H1 (cell line): Measurements from ENCODE around the gene SBF2. TPM values are rescaled to one million over a fixed set of nuclear protein-coding genes. Genes with fewer than 3 reads are reported as not detected.

Experiments used
- CTCF ChIA-PET: fragments of 300-600 bp; sonication (Branson Sonifier 250); formaldehyde crosslinking; loops from one replicate; lab custom pipeline; 2021; ENCODE audit not compliant: partially characterized antibody; lab: Charles Lee
- POLR2A ChIA-PET: fragments of 300-600 bp; sonication (Branson Sonifier 250); formaldehyde crosslinking; loops from one replicate; lab custom pipeline; 2021; ENCODE audit warnings: inconsistent platforms; ENCODE audit not compliant: partially characterized antibody; lab: Charles Lee
- DNase-seq, 2 experiments: peaks; one replicate each; pipeline versions ENCODE4 v3.0.0 to v3.0.0-alpha.2; 2010 to 2022; ENCODE audit warnings: low spot score in 2 of 2, low read depth in 1 of 2, mixed read lengths in 1 of 2
- FAIRE-seq: peaks from 2 replicates; lab custom pipeline; 2011; peaks lifted over from hg19 to GRCh38; lab: Jason Lieb, UNC
- H2AFZ ChIP-seq: 2 replicates; pipeline ENCODE4 v1.8.1; 2012; ENCODE audit warnings: low read length, inconsistent platforms
- H2AK5ac ChIP-seq: 2 replicates; pipeline ENCODE4 v1.6.1; 2013; ENCODE audit warnings: low read depth, low read length
- H2BK120ac ChIP-seq: replicated peaks from 2 replicates; pipeline ENCODE3; 2013; ENCODE audit warnings: low read depth, low read length, inconsistent platforms
- H2BK12ac ChIP-seq: 2 replicates; pipeline ENCODE4 v1.6.1; 2013; ENCODE audit warnings: low read depth, low read length
- H2BK15ac ChIP-seq: 2 replicates; pipeline ENCODE4 v1.6.1; 2013; ENCODE audit warnings: low read length
- H2BK20ac ChIP-seq: 2 replicates; pipeline ENCODE4 v1.6.1; 2013; ENCODE audit warnings: low read length
- H2BK5ac ChIP-seq: 2 replicates; pipeline ENCODE4 v1.6.1; 2013; ENCODE audit warnings: low read depth, low read length
- H3K14ac ChIP-seq: 2 replicates; pipeline ENCODE4 v1.6.1; 2013; ENCODE audit warnings: inconsistent platforms; ENCODE audit not compliant: insufficient read length
- H3K18ac ChIP-seq: 2 replicates; pipeline ENCODE4 v1.6.1; 2013; ENCODE audit warnings: low read length; ENCODE audit errors: extremely low read depth
- H3K23ac ChIP-seq: 2 replicates; pipeline ENCODE4 v1.6.1; 2013; ENCODE audit warnings: inconsistent platforms; ENCODE audit not compliant: insufficient read length
- H3K23me2 ChIP-seq: 2 replicates; pipeline ENCODE4 v1.6.1; 2013; ENCODE audit warnings: low read depth, low read length
- H3K27ac ChIP-seq: 2 replicates; pipeline ENCODE4 v1.6.1; 2011; ENCODE audit warnings: low read depth, low read length, inconsistent platforms
- H3K27me3 ChIP-seq, 4 experiments: replicated peaks in 1 of 4; 1 replicate in 1 of 4; 2 replicates in 3 of 4; pipeline versions ENCODE4 v1.6.1 to v1.8.1; 2011 to 2013; ENCODE audit warnings: low read length in 3 of 4, mild to moderate bottlenecking in 3 of 4, inconsistent platforms in 2 of 4, mixed read lengths in 2 of 4, moderate library complexity in 1 of 4; ENCODE audit not compliant: control insufficient read depth in 3 of 4, insufficient read depth in 3 of 4; ENCODE audit errors: extremely low read depth in 1 of 4
- H3K36me3 ChIP-seq, 4 experiments: 2 replicates each; pipeline versions ENCODE4 v1.6.1 to v1.8.1; 2011 to 2013; ENCODE audit warnings: mild to moderate bottlenecking in 4 of 4, low read length in 3 of 4, moderate library complexity in 2 of 4, control low read depth in 1 of 4, inconsistent platforms in 1 of 4; ENCODE audit not compliant: insufficient read depth in 4 of 4, control insufficient read depth in 2 of 4
- H3K4ac ChIP-seq: replicated peaks from 2 replicates; pipeline ENCODE3; 2013; ENCODE audit warnings: low read length, low read depth, mixed read lengths, inconsistent platforms; ENCODE audit not compliant: insufficient read length
- H3K4me1 ChIP-seq, 4 experiments: replicated peaks in 1 of 4; 1 replicate in 1 of 4; 2 replicates in 3 of 4; pipeline versions ENCODE4 v1.6.1 to v1.8.1; 2011 to 2013; ENCODE audit warnings: low read length in 3 of 4, inconsistent platforms in 2 of 4, mixed read lengths in 1 of 4; ENCODE audit not compliant: insufficient read depth in 4 of 4, control insufficient read depth in 3 of 4
- H3K4me2 ChIP-seq, 2 experiments: 2 replicates each; pipeline versions ENCODE4 v1.6.1 to v1.8.1; 2011 to 2013; ENCODE audit warnings: low read depth in 2 of 2, low read length in 2 of 2, control low read depth in 1 of 2, inconsistent platforms in 1 of 2, mild to moderate bottlenecking in 1 of 2; ENCODE audit not compliant: insufficient read depth in 1 of 2
- H3K4me3 ChIP-seq, 4 experiments: fragments of 200-600, 300-600 bp in 1 of 4; sonication (generic), shearing (Covaris generic), sonication (Bioruptor Twin) in 1 of 4; 2 replicates each; pipeline versions ENCODE4 v1.5.1 to v1.8.1; 2011 to 2016; ENCODE audit warnings: low read length in 4 of 4, low read depth in 3 of 4, control low read depth in 2 of 4, inconsistent platforms in 2 of 4, mild to moderate bottlenecking in 2 of 4, mixed read lengths in 1 of 4, moderate library complexity in 1 of 4; ENCODE audit not compliant: insufficient read depth in 2 of 4; ENCODE audit errors: extremely low read depth in 1 of 4
- H3K56ac ChIP-seq: replicated peaks from 2 replicates; pipeline ENCODE3; 2013; ENCODE audit warnings: low read depth, mild to moderate bottlenecking, mixed read lengths, low read length, inconsistent platforms; ENCODE audit not compliant: insufficient read length
- H3K79me1 ChIP-seq: 2 replicates; pipeline ENCODE4 v1.6.1; 2013; ENCODE audit warnings: low read depth, low read length, control low read depth
- H3K79me2 ChIP-seq, 2 experiments: 2 replicates each; pipeline versions ENCODE4 v1.6.1 to v1.8.1; 2012 to 2013; ENCODE audit warnings: low read length in 2 of 2, mild to moderate bottlenecking in 2 of 2, inconsistent platforms in 1 of 2; ENCODE audit not compliant: insufficient read depth in 2 of 2, control insufficient read depth in 1 of 2
- H3K9ac ChIP-seq, 4 experiments: replicated peaks in 1 of 4; 1 replicate in 1 of 4; 2 replicates in 3 of 4; pipeline versions ENCODE4 v1.6.1 to v1.8.1; 2011 to 2013; ENCODE audit warnings: low read depth in 3 of 4, low read length in 3 of 4, control low read depth in 2 of 4, mild to moderate bottlenecking in 2 of 4, moderate library complexity in 2 of 4, inconsistent platforms in 1 of 4; ENCODE audit errors: extremely low read depth in 1 of 4
- H3K9me3 ChIP-seq, 2 experiments: 2 replicates each; pipeline versions ENCODE4 v1.6.1 to v1.8.1; 2012 to 2013; ENCODE audit warnings: mild to moderate bottlenecking in 2 of 2, moderate library complexity in 2 of 2, control low read depth in 1 of 2, inconsistent platforms in 1 of 2, low read depth in 1 of 2, low read length in 1 of 2, mixed read lengths in 1 of 2; ENCODE audit not compliant: insufficient read depth in 2 of 2
- H4K20me1 ChIP-seq, 2 experiments: replicated peaks in 1 of 2; 2 replicates each; pipeline versions ENCODE3 to v1.8.1; 2011 to 2013; ENCODE audit warnings: inconsistent platforms in 2 of 2, low read length in 2 of 2, mild to moderate bottlenecking in 1 of 2; ENCODE audit not compliant: insufficient read depth in 2 of 2, control insufficient read depth in 1 of 2
- H4K5ac ChIP-seq: 2 replicates; pipeline ENCODE4 v1.6.1; 2013; ENCODE audit warnings: low read length, low read depth, mixed read lengths, inconsistent platforms; ENCODE audit not compliant: insufficient read length
- H4K8ac ChIP-seq: 2 replicates; pipeline ENCODE4 v1.8.0; 2013; ENCODE audit warnings: mild to moderate bottlenecking, moderate library complexity, low read length, inconsistent platforms; ENCODE audit not compliant: insufficient read depth; ENCODE audit errors: extremely low read depth
- H4K91ac ChIP-seq: replicated peaks from 2 replicates; pipeline ENCODE3; 2013; ENCODE audit warnings: low read length, mixed read lengths, inconsistent platforms; ENCODE audit not compliant: insufficient read length
- HDAC6 ChIP-seq: IDR thresholded peaks from one replicate; pipeline ENCODE4 v1.7.1; 2012; ENCODE audit warnings: low read depth, mild to moderate bottlenecking, inconsistent platforms, low read length, moderate library complexity
- POLR2A ChIP-seq, 2 experiments: IDR thresholded peaks; 1 replicate in 1 of 2; 2 replicates in 1 of 2; pipeline ENCODE4 v1.6.1; 2011; ENCODE audit warnings: low read depth in 2 of 2, low read length in 2 of 2, mild to moderate bottlenecking in 2 of 2; ENCODE audit errors: control extremely low read depth in 1 of 2
- POLR2AphosphoS5 ChIP-seq: IDR thresholded peaks from 2 replicates; pipeline ENCODE4 v1.6.1; 2011; ENCODE audit warnings: low read depth, low read length
- RAD21 ChIP-seq, 2 experiments: IDR thresholded peaks in 1 of 2; conservative IDR thresholded peaks in 1 of 2; 2 replicates each; pipeline ENCODE4 v1.6.1; 2011; ENCODE audit warnings: low read depth in 2 of 2, low read length in 2 of 2, improper control_type of control experiment in 1 of 2, inconsistent platforms in 1 of 2, mild to moderate bottlenecking in 1 of 2, moderate library complexity in 1 of 2
- SIX5 ChIP-seq: IDR thresholded peaks from 2 replicates; pipeline ENCODE4 v1.6.1; 2011; ENCODE audit warnings: mild to moderate bottlenecking, low read depth, low read length
- TAF1 ChIP-seq: IDR thresholded peaks from 2 replicates; pipeline ENCODE4 v1.6.1; 2011; ENCODE audit warnings: mild to moderate bottlenecking, low read depth, low read length
- WGBS, 2 experiments: shearing (Covaris generic) in 1 of 2; methylation state at CpG; one replicate each; pipeline versions ENCODE4 v1.1.6 to v1.1.7; 2013 to 2015; ENCODE audit warnings: low lambda C conversion rate in 2 of 2, mixed read lengths in 2 of 2, inconsistent platforms in 1 of 2, low coverage in 1 of 2, missing lambda C conversion rate in 1 of 2; ENCODE audit not compliant: insufficient replicate concordance in 2 of 2, insufficient coverage in 1 of 2, insufficient read length in 1 of 2; ENCODE audit errors: extremely low coverage in 1 of 2, missing lambda C conversion rate in 1 of 2; 5-methylcytosine and 5-hydroxymethylcytosine counted together
- polyA plus RNA-seq, 7 experiments: library from polyadenylated mRNA; depleted of rRNA in 3 of 7; stranded (reverse) in 5 of 7; unstranded in 2 of 7; fragments of >200 nt in 5 of 7; fragments of 200-250 nt in 2 of 7; gene quantifications; 1 replicate in 5 of 7; 2 replicates in 1 of 7; 4 replicates in 1 of 7; pipeline versions ENCODE4 v1.2.1 to v1.2.3, GENCODE V29; 2011 to 2013; ENCODE audit warnings: missing spikeins in 2 of 7, mixed read lengths in 2 of 7
- total RNA-seq: library from RNA; stranded (reverse); fragmentation: NEBNext Ultra II Directional; extraction: Animal tissue kit (Norgen Biotek cat#: 25700); gene quantifications from 2 replicates; pipeline ENCODE4 v1.2.1, GENCODE V29; 2021

Gene SBF2
- total and polyA plus RNA-seq, 2 of the 8 experiments (the other 6 are each of a cell fraction or from before 2014, with no cell fraction given), result 36.7 to 50.5 TPM

GRCh38 chr11:9754010-9754471 lies 540.0 kb downstream of the SBF2 start:
- Histone ChIP-seq H2AK5ac (no peak overlapping the region), H2BK5ac (no peak overlapping the region), H3K4ac (no peak overlapping the region), H3K27ac (no peak overlapping the region), H3K79me2 (no peaks in the 10 kb centered on the region), H4K91ac (no peak overlapping the region), H3K18ac (no peak overlapping the region), H3K4me2 (no peak overlapping the region), H2BK20ac (no peak overlapping the region; the same call in 1 of the 2 replicates), H3K9me3 (no peaks in the 10 kb centered on the region), H2BK15ac (no peak overlapping the region), H4K5ac (no peak overlapping the region), H3K79me1 (no peaks in the 10 kb centered on the region), H3K27me3 (no peaks in the 10 kb centered on the region), H3K23me2 (peaks cover 5% of the 10 kb centered on the region), H3K14ac (no peak overlapping the region), H2BK120ac (no peak overlapping the region), H3K4me1 (peaks cover 0 to 12% (median 8%) of the 10 kb centered on the region in 4 experiments; a peak in 5 of 7 replicates), H3K4me3 (no peak overlapping the region), H3K36me3 (peaks cover 0 to 17% (median 9%) of the 10 kb centered on the region in 4 experiments; a peak in 5 of 8 replicates), H3K56ac (no peak overlapping the region), H4K8ac (no peak overlapping the region), H3K23ac (no peak overlapping the region), H4K20me1 (no peaks in the 10 kb centered on the region), H2AFZ (no peak overlapping the region), H2BK12ac (no peak overlapping the region), H3K9ac (no peak overlapping the region)
- TF ChIP-seq TAF1 (no peak), POLR2AphosphoS5 (peak; percentile 27; the same call in 1 of the 2 replicates), RAD21 (IDR thresholded peaks at IDR 0.05 in 1 of 2, conservative IDR thresholded peaks at IDR 0.05 in 1 of 2; ENCODE audit: low read depth in 2 of 2, low read length in 2 of 2) (peak; percentile 17 to 46; a peak in 3 of 4 replicates), HDAC6 (no peak), POLR2A (IDR thresholded peaks at IDR 0.05; ENCODE audit: control extremely low read depth in 1 of 2, low read depth in 2 of 2, low read length in 2 of 2) (no peak), SIX5 (no peak)
- DNase-seq (no peak), FAIRE-seq (no peak)
- ChIA-PET CTCF (interaction anchor here (0.8 to 1.8 kb wide), 3 partner anchors 109 to 982 kb away, joined by 3 read pairs; no protein-coding TSS in a partner anchor), POLR2A (interaction anchor here (1.4 kb wide), 1 partner anchor 180 kb away, joined by 4 read pairs; the partner anchor contains the start of gene WEE1)
- 85% methylated on average over 3 of the region's 3 CpGs; no CpG with 5 or more reads in 1 of the 2 experiments for WGBS, 2 experiments
